HFFc6 (cell line): ENCODE measurements around the gene PYGO2. TPM values are rescaled to one million over a fixed set of nuclear protein-coding genes. Genes with fewer than 3 reads are reported as not detected.

Experiments
- DNase-seq: peaks from one replicate; pipeline ENCODE4 v3.0.0-alpha.2; 2018
- H3K27ac Mint-ChIP-seq: 2 replicates; pipeline ENCODE4 v1.8.0; 2020; ENCODE audit warnings: mild to moderate bottlenecking, mixed read lengths
- H3K27me3 Mint-ChIP-seq: 2 replicates; pipeline ENCODE4 v1.8.0; 2021; ENCODE audit warnings: mild to moderate bottlenecking, moderate library complexity, mixed read lengths; ENCODE audit not compliant: insufficient read depth
- H3K36me3 Mint-ChIP-seq: 2 replicates; pipeline ENCODE4 v1.8.0; 2021; ENCODE audit warnings: low read depth, mixed read lengths
- H3K4me1 Mint-ChIP-seq: 2 replicates; pipeline ENCODE4 v1.8.0; 2020; ENCODE audit warnings: low read depth, mixed read lengths
- H3K4me3 Mint-ChIP-seq: 2 replicates; pipeline ENCODE4 v1.8.0; 2020; ENCODE audit warnings: mild to moderate bottlenecking, moderate library complexity, mixed read lengths
- H3K9me3 Mint-ChIP-seq: 2 replicates; pipeline ENCODE4 v1.8.0; 2020; ENCODE audit warnings: mild to moderate bottlenecking, mixed read lengths
- total RNA-seq, 6 experiments: library from RNA; stranded (reverse); fragmentation: NEBNext Ultra II Directional; extraction: Animal tissue kit (Norgen Biotek cat#: 25700); gene quantifications; 2 replicates in 1 of 6; 3 replicates in 5 of 6; pipeline ENCODE4 v1.2.3, GENCODE V29; 2021
- TF ChIP-seq, protein P1 (sequence below): fragments of 200-600 bp; sonication (generic); IDR thresholded peaks from 2 replicates; pipeline ENCODE4 v1.5.0; 2021; ENCODE audit warnings: antibody characterized with exemption, mild to moderate bottlenecking

The PYGO2 gene
- total RNA-seq, 6 experiments from 2014 or later, result 19.9 to 23.7 (median 21.3) TPM

- DNase-seq, result no peak
- Mint-ChIP-seq H3K27me3 (peaks cover 13% of the 10 kb centered on the region), H3K4me1 (peaks cover 69% of the 10 kb centered on the region), H3K27ac (peak overlapping the region; percentile 67), H3K4me3 (no peak overlapping the region), H3K36me3 (peaks cover 41% of the 10 kb centered on the region), H3K9me3 (no peaks in the 10 kb centered on the region)
- TF ChIP-seq, protein P1, sequence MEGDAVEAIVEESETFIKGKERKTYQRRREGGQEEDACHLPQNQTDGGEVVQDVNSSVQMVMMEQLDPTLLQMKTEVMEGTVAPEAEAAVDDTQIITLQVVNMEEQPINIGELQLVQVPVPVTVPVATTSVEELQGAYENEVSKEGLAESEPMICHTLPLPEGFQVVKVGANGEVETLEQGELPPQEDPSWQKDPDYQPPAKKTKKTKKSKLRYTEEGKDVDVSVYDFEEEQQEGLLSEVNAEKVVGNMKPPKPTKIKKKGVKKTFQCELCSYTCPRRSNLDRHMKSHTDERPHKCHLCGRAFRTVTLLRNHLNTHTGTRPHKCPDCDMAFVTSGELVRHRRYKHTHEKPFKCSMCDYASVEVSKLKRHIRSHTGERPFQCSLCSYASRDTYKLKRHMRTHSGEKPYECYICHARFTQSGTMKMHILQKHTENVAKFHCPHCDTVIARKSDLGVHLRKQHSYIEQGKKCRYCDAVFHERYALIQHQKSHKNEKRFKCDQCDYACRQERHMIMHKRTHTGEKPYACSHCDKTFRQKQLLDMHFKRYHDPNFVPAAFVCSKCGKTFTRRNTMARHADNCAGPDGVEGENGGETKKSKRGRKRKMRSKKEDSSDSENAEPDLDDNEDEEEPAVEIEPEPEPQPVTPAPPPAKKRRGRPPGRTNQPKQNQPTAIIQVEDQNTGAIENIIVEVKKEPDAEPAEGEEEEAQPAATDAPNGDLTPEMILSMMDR, result no peak
These were observed 2.8 kb upstream of the PYGO2 start for GRCh38 chr1:154964359-154964758.

DNA sequence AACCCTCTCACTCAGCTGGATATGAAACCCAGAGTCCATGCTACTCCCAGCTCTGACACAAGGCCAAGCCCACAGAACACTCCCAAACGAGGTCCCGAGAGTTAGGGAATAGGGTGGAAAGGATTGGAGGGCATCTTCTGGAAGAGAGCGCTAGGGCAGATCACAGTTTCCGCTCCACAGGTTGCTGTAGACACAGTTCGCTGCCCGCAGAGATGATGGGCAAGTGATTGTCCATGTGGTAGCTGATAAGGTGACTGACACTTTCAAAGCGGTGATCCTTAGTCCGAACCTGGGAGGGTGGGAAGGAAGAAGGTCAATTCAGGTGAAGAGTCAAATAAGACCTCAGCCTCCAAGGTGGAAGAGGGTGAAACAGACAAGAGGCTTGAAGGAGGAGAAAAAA is 2.1 kb upstream of the PYGO2 start:
- TF ChIP-seq, protein P1, result no peak
- 0 out of 2 replicates have a peak overlapping the region, but pooled peaks have one; percentile 9 for H3K4me3 Mint-ChIP-seq
- H3K36me3 Mint-ChIP-seq, result peaks cover 34% of the 10 kb centered on the region

GRCh38 chr1:154962795-154963330 is 1.3 kb upstream of the PYGO2 start:
- Mint-ChIP-seq H3K4me1 (peaks cover 54% of the 10 kb centered on the region), H3K27ac (peak overlapping the region; percentile 89), H3K36me3 (peaks cover 26% of the 10 kb centered on the region), H3K9me3 (no peaks in the 10 kb centered on the region), H3K27me3 (peaks cover 9% of the 10 kb centered on the region), H3K4me3 (peak overlapping the region; percentile 85)
- TF ChIP-seq, protein P1, result no peak
- DNase-seq, result no peak

More for the DNA sequence above, 2.1 kb upstream of the PYGO2 start:
- Mint-ChIP-seq H3K27me3 (peaks cover 9% of the 10 kb centered on the region), H3K4me1 (peaks cover 62% of the 10 kb centered on the region), H3K27ac (peak overlapping the region; percentile 67), H3K9me3 (no peaks in the 10 kb centered on the region)
- no peak for DNase-seq

DNA sequence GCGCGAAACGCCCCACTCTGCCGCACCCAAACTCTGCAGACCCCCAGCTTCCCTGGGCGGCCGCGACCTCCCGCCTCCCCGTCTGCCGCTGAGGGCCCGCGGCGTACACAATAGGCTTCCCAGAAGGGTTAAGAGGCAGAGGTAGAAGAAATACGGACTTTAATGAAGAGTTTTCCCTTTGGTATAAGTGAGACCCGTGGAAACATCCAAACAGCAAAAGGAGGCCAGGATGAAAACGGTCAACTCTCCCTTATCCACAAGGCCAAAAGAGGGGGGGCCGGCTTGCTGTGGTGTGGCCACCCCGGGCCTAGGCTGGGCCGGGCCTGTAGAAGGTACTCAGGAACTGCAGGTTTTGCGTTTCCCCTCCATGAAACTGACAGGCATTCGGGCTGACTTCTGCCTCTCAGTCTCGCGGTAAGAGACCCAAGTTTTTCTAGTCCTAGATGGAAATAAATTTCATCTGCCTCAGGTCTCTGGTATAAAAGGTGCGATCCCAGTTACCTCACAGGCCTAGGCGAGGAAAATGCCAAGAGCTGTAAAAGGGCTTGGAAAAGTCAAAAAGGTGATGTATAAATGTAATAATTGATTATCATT is 671 bp upstream of the PYGO2 start:
- H3K27me3 Mint-ChIP-seq, result peaks cover 9% of the 10 kb centered on the region
- peaks cover 24% of the 10 kb centered on the region for H3K36me3 Mint-ChIP-seq
- TF ChIP-seq, protein P1, result peak; percentile 16
- H3K4me1 Mint-ChIP-seq, result peaks cover 53% of the 10 kb centered on the region
- DNase-seq, result no peak
- peak overlapping the region; percentile 85 for H3K4me3 Mint-ChIP-seq
- H3K9me3 Mint-ChIP-seq, result no peaks in the 10 kb centered on the region
- H3K27ac Mint-ChIP-seq, result peak overlapping the region; percentile 89

- peak overlapping the region; percentile 94 for H3K4me3 Mint-ChIP-seq
- no peaks in the 10 kb centered on the region for H3K9me3 Mint-ChIP-seq
- H3K27ac Mint-ChIP-seq, result peak overlapping the region; percentile 81
- H3K4me1 Mint-ChIP-seq, result peaks cover 65% of the 10 kb centered on the region
- TF ChIP-seq, protein P1, result no peak
- DNase-seq, result no peak
- peaks cover 22% of the 10 kb centered on the region for H3K36me3 Mint-ChIP-seq
- peaks cover 9% of the 10 kb centered on the region; the same call in 1 of the 2 replicates for H3K27me3 Mint-ChIP-seq
These were observed 991 bp downstream of the PYGO2 start for GRCh38 chr1:154960446-154961136.
